SU-DHL-6 (cell line): ENCODE results near the gene TUBB3.

Experiments
- CTCF ChIP-seq: fragments of 200-600 bp; sonication (generic); IDR thresholded peaks from one replicate; pipeline ENCODE4 v1.5.1; 2017; ENCODE audit warnings: antibody characterized with exemption, mild to moderate bottlenecking, low read length, moderate library complexity; ENCODE audit not compliant: insufficient read depth, poor library complexity, severe bottlenecking
- EZH2phosphoT487 ChIP-seq: fragments of 200-600 bp; sonication (generic), shearing (Covaris generic); conservative IDR thresholded peaks from 2 replicates; pipeline ENCODE4 v1.6.1; 2018; ENCODE audit warnings: mild to moderate bottlenecking, antibody characterized with exemption, low read length, moderate library complexity, mixed read lengths

- TF ChIP-seq EZH2phosphoT487: no peak
- TF ChIP-seq CTCF: no peak
Measured at GRCh38 chr16:89881368-89881730, 41.8 kb upstream of the TUBB3 start.
